OCI-LY1 (cell line): ENCODE measurements around the gene SSH3.
A peak's percentile ranks its signal among the peaks of the same experiment; 100 is the strongest.

Source experiments
- H2AFZ ChIP-seq: fragments of 200-600 bp; sonication (generic), shearing (Covaris generic); 2 replicates; pipeline ENCODE4 v1.6.0; 2014; ENCODE audit warnings: antibody characterized with exemption, mild to moderate bottlenecking, low read length
- H3F3A ChIP-seq: fragments of 200-600 bp; sonication (generic), shearing (Covaris generic); 2 replicates; pipeline ENCODE4 v1.6.0; 2014; ENCODE audit warnings: mild to moderate bottlenecking, antibody characterized with exemption, low read length, moderate library complexity; ENCODE audit not compliant: insufficient read depth
- H3K27ac ChIP-seq: fragments of 200-600 bp; sonication (generic); 2 replicates; pipeline ENCODE4 v1.5.1; 2014; ENCODE audit warnings: low read length, mixed run types, mild to moderate bottlenecking, low read depth; ENCODE audit not compliant: poor library complexity, severe bottlenecking
- H3K27me3 ChIP-seq: fragments of 200-600 bp; sonication (generic); 2 replicates; pipeline ENCODE4 v1.6.0; 2014; ENCODE audit warnings: antibody characterized with exemption, mild to moderate bottlenecking, low read length, moderate library complexity; ENCODE audit not compliant: insufficient read depth
- H3K36me3 ChIP-seq: fragments of 200-600 bp; sonication (generic); 2 replicates; pipeline ENCODE4 v1.6.1; 2014; ENCODE audit warnings: mild to moderate bottlenecking, antibody characterized with exemption, low read length, moderate library complexity, mixed read lengths; ENCODE audit not compliant: insufficient read depth
- H3K4me1 ChIP-seq: fragments of 200-600 bp; sonication (generic); 2 replicates; pipeline ENCODE4 v1.5.1; 2014; ENCODE audit warnings: mild to moderate bottlenecking, low read length, moderate library complexity; ENCODE audit not compliant: insufficient read depth, severe bottlenecking
- H3K4me2 ChIP-seq: fragments of 200-600 bp; sonication (generic), shearing (Covaris generic); 2 replicates; pipeline ENCODE4 v1.6.1; 2014; ENCODE audit warnings: low read length
- H3K4me3 ChIP-seq: fragments of 200-600 bp; sonication (generic); 2 replicates; pipeline ENCODE4 v1.5.1; 2014; ENCODE audit warnings: low read length, low read depth, mild to moderate bottlenecking, mixed read lengths; ENCODE audit not compliant: poor library complexity, severe bottlenecking
- H3K79me2 ChIP-seq: fragments of 200-600 bp; shearing (Covaris generic); 2 replicates; pipeline ENCODE4 v1.6.1; 2016; ENCODE audit warnings: mixed run types, low read length, mixed read lengths; ENCODE audit not compliant: insufficient read depth
- H3K9ac ChIP-seq: fragments of 200-600 bp; sonication (generic), shearing (Covaris generic); 2 replicates; pipeline ENCODE4 v1.6.1; 2014; ENCODE audit warnings: mild to moderate bottlenecking, low read length, mixed read lengths
- H3K9me2 ChIP-seq: fragments of 200-600 bp; sonication (generic), shearing (Covaris generic); 2 replicates; pipeline ENCODE4 v1.6.1; 2014; ENCODE audit warnings: low read depth, mild to moderate bottlenecking, low read length, mixed read lengths
- H3K9me3 ChIP-seq: fragments of 200-600 bp; shearing (Covaris generic); 2 replicates; pipeline ENCODE4 v1.6.1; 2014; ENCODE audit warnings: low read length, mixed read lengths
- H4K20me1 ChIP-seq: fragments of 200-600 bp; sonication (generic), shearing (Covaris generic); 2 replicates; pipeline ENCODE4 v1.6.0; 2016; ENCODE audit warnings: mild to moderate bottlenecking, low read length; ENCODE audit not compliant: insufficient read depth
- EZH2 ChIP-seq: fragments of 200-600 bp; sonication (generic), shearing (Covaris generic); IDR thresholded peaks from 2 replicates; pipeline ENCODE4 v1.8.0; 2017; ENCODE audit warnings: borderline replicate concordance, mixed run types, mild to moderate bottlenecking, antibody characterized with exemption, low read length, moderate library complexity, mixed read lengths
- TF ChIP-seq, protein P1 (sequence below): fragments of 200-600 bp; sonication (generic), shearing (Covaris generic); IDR thresholded peaks from 2 replicates; pipeline ENCODE4 v1.5.1; 2017; ENCODE audit warnings: mild to moderate bottlenecking, antibody characterized with exemption, low read length, moderate library complexity, mixed read lengths

The SSH3 gene

DNA sequence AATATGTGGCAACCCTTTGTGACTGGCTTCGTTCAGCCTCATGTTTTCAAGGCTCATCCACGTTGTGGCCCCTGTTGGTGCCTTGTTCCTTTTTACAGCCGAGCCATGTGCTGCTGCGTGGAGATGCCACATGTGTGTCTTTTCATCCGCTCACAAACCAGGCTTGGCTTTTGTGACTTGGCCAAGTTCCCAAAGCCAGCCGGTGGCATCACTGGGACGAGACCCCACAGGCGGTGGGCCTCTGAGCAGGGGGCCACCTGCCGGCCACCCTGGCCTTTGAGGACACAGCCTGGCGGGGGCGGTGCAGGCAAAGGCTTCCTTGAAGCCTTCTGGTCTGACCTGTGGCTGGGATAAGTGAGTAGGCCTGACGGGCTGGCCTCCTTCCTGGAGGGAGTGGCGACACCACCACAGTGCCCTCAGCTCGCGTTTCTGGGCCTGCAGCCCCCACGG lies 26.5 kb upstream of the SSH3 start:
- H3K79me2 ChIP-seq: peaks cover 27% of the 10 kb centered on the region
- peaks cover 68% of the 10 kb centered on the region for H3K4me1 ChIP-seq
- H3K36me3 ChIP-seq: peaks cover 74% of the 10 kb centered on the region
- no peaks in the 10 kb centered on the region for H3K27me3 ChIP-seq
- no peak overlapping the region for H2AFZ ChIP-seq
- H3K4me3 ChIP-seq: peak overlapping the region; percentile 45
- no peaks in the 10 kb centered on the region for H4K20me1 ChIP-seq
- no peaks in the 10 kb centered on the region for H3K9me2 ChIP-seq
- peak overlapping the region; percentile 75 for H3K4me2 ChIP-seq
- no peaks in the 10 kb centered on the region for H3F3A ChIP-seq
- H3K27ac ChIP-seq: peak overlapping the region; percentile 98
- peak overlapping the region; percentile 75 for H3K9ac ChIP-seq
- no peaks in the 10 kb centered on the region for H3K9me3 ChIP-seq
- TF ChIP-seq EZH2: no peak
- TF ChIP-seq, protein P1, sequence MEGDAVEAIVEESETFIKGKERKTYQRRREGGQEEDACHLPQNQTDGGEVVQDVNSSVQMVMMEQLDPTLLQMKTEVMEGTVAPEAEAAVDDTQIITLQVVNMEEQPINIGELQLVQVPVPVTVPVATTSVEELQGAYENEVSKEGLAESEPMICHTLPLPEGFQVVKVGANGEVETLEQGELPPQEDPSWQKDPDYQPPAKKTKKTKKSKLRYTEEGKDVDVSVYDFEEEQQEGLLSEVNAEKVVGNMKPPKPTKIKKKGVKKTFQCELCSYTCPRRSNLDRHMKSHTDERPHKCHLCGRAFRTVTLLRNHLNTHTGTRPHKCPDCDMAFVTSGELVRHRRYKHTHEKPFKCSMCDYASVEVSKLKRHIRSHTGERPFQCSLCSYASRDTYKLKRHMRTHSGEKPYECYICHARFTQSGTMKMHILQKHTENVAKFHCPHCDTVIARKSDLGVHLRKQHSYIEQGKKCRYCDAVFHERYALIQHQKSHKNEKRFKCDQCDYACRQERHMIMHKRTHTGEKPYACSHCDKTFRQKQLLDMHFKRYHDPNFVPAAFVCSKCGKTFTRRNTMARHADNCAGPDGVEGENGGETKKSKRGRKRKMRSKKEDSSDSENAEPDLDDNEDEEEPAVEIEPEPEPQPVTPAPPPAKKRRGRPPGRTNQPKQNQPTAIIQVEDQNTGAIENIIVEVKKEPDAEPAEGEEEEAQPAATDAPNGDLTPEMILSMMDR: peak; percentile 37; the same call in 1 of the 2 replicates

DNA sequence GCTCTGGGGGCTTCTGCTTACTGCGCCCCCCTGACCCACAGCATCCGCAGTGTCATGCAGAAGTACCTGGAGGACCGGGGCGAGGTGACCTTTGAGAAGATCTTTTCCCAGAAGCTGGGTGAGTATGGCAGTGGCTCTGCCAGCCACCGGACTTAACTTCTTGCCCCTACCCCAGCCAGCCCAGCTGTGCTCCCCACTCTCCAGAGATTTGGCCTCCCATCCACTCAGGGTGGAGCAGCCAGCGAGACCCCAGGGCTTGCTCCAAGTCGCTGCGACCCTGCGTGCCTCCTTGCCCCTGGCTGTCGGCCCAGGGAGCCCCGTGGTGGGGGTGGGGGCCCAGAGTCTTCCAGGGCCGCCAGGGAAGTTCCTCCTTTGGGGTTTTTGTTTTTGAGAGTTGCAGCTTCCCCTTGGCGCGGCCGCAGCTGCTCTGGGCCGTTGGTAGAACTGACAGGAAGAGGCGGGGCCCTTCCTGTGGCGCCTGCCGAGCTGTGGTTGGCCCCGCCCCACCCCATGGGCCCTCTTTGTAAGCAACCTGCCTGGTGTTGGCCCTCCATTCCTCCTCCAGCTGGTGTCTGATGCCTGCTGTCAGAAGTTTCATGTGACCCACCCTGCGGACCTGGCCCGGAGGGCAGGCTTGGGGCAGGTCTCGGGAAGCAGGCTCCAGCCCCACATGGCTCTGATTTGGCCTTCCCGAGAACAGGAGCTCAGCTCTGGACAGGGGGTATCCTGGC lies 25.9 kb upstream of the SSH3 start:
- H3K4me1 ChIP-seq: peaks cover 62% of the 10 kb centered on the region
- H3K4me2 ChIP-seq: peak overlapping the region; percentile 75
- peak overlapping the region; percentile 50 for H3K4me3 ChIP-seq

DNA sequence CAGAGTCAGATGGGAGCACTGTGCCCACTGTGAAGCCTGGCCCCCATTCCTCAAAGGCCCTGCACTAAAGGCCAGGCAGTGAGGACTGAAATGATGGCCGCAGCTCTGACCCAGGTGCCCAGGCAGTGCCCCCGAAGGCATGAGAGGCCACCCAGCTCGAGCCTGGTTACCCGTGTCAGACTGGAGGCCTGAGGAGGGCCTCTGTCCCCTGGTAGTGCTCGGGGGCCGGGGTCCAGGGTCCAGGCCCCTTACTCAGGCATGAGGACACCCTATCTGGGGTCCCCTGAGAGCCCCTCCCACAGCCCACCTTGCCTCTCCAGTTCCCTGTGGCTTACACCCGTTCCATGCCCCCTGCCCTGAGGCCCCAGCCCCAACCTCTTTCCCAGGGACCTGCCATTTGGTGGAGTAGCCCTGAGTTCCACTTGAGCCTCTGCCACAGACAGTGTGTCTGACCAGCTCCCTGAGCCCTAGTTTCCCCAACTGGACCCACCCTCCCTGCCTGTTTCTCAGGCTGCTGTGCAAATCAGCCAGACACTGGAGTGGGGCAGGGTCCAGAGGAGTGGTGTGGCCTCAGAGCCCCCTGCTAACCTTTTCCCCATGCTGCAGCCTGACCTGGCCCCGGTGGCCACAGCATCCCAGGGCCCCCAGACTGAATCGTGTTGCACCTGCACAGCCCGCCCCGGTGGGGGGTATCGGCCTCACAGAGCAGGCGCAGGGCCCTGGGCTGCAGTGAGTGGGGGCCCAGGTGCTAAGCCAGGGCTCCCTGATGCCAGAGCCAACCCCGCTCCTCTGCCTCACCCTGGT lies 25.0 kb upstream of the SSH3 start:
- H3K27ac ChIP-seq: peak overlapping the region; percentile 98
- peaks cover 75% of the 10 kb centered on the region for H3K36me3 ChIP-seq
- no peaks in the 10 kb centered on the region for H3K27me3 ChIP-seq
- H3K4me2 ChIP-seq: peak overlapping the region; percentile 75
- peak overlapping the region; percentile 50 for H3K4me3 ChIP-seq
- peaks cover 12% of the 10 kb centered on the region for H3K79me2 ChIP-seq
- H3K9me3 ChIP-seq: no peaks in the 10 kb centered on the region
- H3K9me2 ChIP-seq: no peaks in the 10 kb centered on the region
- H3K9ac ChIP-seq: peak overlapping the region; percentile 78
- TF ChIP-seq EZH2: no peak
- TF ChIP-seq, protein P1: no peak
- no peaks in the 10 kb centered on the region for H4K20me1 ChIP-seq
- H3K4me1 ChIP-seq: peaks cover 53% of the 10 kb centered on the region
- no peak overlapping the region for H2AFZ ChIP-seq
- H3F3A ChIP-seq: no peaks in the 10 kb centered on the region

More for the DNA sequence above, 25.9 kb upstream of the SSH3 start:
- Histone ChIP-seq H3K27me3 (no peaks in the 10 kb centered on the region), H2AFZ (no peak overlapping the region), H3K9ac (peak overlapping the region; percentile 78), H3K79me2 (peaks cover 21% of the 10 kb centered on the region), H3F3A (no peaks in the 10 kb centered on the region), H3K27ac (peak overlapping the region; percentile 98), H3K9me3 (no peaks in the 10 kb centered on the region), H3K9me2 (no peaks in the 10 kb centered on the region), H3K36me3 (peaks cover 74% of the 10 kb centered on the region), H4K20me1 (no peaks in the 10 kb centered on the region)
- TF ChIP-seq, protein P1: no peak
- TF ChIP-seq EZH2: no peak
